Measurements from ENCODE around the gene CLIP1. TPM values are rescaled to one million over a fixed set of nuclear protein-coding genes. Genes with fewer than 3 reads are reported as not detected.

Gene CLIP1
- total and polyA plus RNA-seq, 2 of the 8 experiments (the other 6 are each of a cell fraction or from before 2014, with no cell fraction given) = 19.0 to 27.6 TPM

DNA sequence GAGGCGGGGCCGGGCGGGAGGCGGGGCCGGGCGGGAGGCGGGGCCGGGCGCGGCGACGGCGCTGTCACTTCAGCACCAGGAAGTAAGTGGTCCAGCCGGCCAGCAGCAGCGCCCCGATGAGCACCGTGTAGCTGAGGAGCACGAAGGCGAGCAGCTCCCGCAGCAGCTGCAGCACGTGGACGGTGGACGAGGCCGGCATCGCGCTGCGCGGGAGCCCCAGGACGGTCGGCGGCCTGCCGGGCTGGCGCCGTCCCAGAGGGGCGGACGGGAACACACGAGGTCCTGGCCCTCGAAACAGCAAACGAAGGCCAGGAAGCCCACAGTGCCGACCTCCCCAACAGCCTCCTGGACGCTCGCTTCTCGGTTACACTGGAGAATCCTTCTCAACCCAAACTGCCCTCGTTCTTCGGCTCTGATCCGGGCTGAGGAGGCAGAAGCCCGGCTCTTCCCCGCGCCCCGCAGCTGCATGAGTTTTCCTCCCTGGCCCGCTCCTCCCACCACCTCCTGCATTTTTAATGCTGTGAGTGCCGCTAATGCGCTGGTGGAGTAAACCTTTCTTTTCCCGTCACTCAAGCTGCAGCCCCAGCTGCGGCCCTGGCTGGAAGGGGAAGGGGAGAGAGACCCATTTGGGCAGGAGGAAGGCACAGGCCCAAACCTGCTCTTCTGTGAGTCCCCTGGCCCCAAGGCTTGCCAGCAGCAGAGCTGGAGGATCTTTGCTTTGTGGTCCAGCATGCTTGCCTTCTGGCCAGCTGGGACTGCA, 195.9 kb downstream of the CLIP1 start (continued):
- TF ChIP-seq, protein P1, sequence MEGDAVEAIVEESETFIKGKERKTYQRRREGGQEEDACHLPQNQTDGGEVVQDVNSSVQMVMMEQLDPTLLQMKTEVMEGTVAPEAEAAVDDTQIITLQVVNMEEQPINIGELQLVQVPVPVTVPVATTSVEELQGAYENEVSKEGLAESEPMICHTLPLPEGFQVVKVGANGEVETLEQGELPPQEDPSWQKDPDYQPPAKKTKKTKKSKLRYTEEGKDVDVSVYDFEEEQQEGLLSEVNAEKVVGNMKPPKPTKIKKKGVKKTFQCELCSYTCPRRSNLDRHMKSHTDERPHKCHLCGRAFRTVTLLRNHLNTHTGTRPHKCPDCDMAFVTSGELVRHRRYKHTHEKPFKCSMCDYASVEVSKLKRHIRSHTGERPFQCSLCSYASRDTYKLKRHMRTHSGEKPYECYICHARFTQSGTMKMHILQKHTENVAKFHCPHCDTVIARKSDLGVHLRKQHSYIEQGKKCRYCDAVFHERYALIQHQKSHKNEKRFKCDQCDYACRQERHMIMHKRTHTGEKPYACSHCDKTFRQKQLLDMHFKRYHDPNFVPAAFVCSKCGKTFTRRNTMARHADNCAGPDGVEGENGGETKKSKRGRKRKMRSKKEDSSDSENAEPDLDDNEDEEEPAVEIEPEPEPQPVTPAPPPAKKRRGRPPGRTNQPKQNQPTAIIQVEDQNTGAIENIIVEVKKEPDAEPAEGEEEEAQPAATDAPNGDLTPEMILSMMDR (IDR thresholded peaks at IDR 0.05; ENCODE audit: control extremely low read depth in 1 of 3, insufficient read depth in 1 of 3, low read depth in 1 of 3, low read length in 3 of 3) = no peak
- TF ChIP-seq TAF7 (optimal IDR thresholded peaks at IDR 0.05; ENCODE audit: borderline replicate concordance, low read depth, low read length) = no peak
- TF ChIP-seq CBX8 (IDR thresholded peaks at IDR 0.05; ENCODE audit: borderline replicate concordance, low read depth, low read length) = no peak
- no peak for TF ChIP-seq KDM5A (IDR thresholded peaks at IDR 0.05; ENCODE audit: low read length)
- TF ChIP-seq SP1 (IDR thresholded peaks at IDR 0.05; ENCODE audit: low read depth, low read length) = no peak
- no peak for TF ChIP-seq BCL11A (IDR thresholded peaks at IDR 0.05; ENCODE audit: low read depth in 2 of 2, low read length in 2 of 2)
- TF ChIP-seq CREB1 (IDR thresholded peaks at IDR 0.05) = no peak
- no peak for TF ChIP-seq EGR1 (IDR thresholded peaks at IDR 0.05; ENCODE audit: borderline replicate concordance, low read depth, low read length)
- TF ChIP-seq, protein P2, sequence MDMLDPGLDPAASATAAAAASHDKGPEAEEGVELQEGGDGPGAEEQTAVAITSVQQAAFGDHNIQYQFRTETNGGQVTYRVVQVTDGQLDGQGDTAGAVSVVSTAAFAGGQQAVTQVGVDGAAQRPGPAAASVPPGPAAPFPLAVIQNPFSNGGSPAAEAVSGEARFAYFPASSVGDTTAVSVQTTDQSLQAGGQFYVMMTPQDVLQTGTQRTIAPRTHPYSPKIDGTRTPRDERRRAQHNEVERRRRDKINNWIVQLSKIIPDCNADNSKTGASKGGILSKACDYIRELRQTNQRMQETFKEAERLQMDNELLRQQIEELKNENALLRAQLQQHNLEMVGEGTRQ (IDR thresholded peaks at IDR 0.05; ENCODE audit: low read length) = no peak
- TF ChIP-seq EZH2 (IDR thresholded peaks at IDR 0.05; ENCODE audit: low read depth, low read length, severe bottlenecking) = no peak
- TF ChIP-seq JUN (IDR thresholded peaks at IDR 0.05; ENCODE audit: low read depth, low read length) = no peak
- TF ChIP-seq ZNF274 (IDR thresholded peaks at IDR 0.05; ENCODE audit: borderline replicate concordance, extremely low read depth, low read length) = no peak
- TF ChIP-seq POU5F1 (IDR thresholded peaks at IDR 0.05; ENCODE audit: low read depth, low read length) = no peak
- no peak for TF ChIP-seq RAD21 (IDR thresholded peaks at IDR 0.05 in 1 of 2, conservative IDR thresholded peaks at IDR 0.05 in 1 of 2; ENCODE audit: low read depth in 2 of 2, low read length in 2 of 2)
- TF ChIP-seq RNF2 (IDR thresholded peaks at IDR 0.05; ENCODE audit: borderline replicate concordance, low read depth, low read length, missing control alignments, poor library complexity, severe bottlenecking) = peak; percentile 38
- TF ChIP-seq, protein P3, sequence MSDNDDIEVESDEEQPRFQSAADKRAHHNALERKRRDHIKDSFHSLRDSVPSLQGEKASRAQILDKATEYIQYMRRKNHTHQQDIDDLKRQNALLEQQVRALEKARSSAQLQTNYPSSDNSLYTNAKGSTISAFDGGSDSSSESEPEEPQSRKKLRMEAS (IDR thresholded peaks at IDR 0.05) = peak; percentile 100
- TF ChIP-seq SP4 (IDR thresholded peaks at IDR 0.05; ENCODE audit: low read length) = peak; percentile 38; the same call in 1 of the 2 replicates
- peak; percentile 6 for TF ChIP-seq ASH2L (IDR thresholded peaks at IDR 0.05; ENCODE audit: low read length)
- TF ChIP-seq SAP30 (IDR thresholded peaks at IDR 0.05; ENCODE audit: insufficient read depth, insufficient replicate concordance, low read length) = no peak
- no peak for TF ChIP-seq SIRT6 (IDR thresholded peaks at IDR 0.05; ENCODE audit: low read length)

All from H1 (cell line).